ENCODE data around the gene RUFY4.

GRCh38 chr2:218031261-218031660 lies 37.8 kb upstream of the RUFY4 start:
- no peak for TF ChIP-seq CTCF (IDR thresholded peaks at IDR 0.05)
- no peak for TF ChIP-seq ZFX (IDR thresholded peaks at IDR 0.05; ENCODE audit: borderline replicate concordance)

Measured in 22Rv1 (cell line).